Subcutaneous adipose tissue (tissue), 4 donors: ENCODE data around the gene ANXA2R. TPM values are rescaled to one million over a fixed set of nuclear protein-coding genes. Genes with fewer than 3 reads are reported as not detected.

ENCODE experiments used
- total RNA-seq, 4 donors: library from RNA; depleted of rRNA; stranded (reverse); fragments of >200 nt; gene quantifications; one replicate each; pipeline ENCODE4 v1.1.0, GENCODE V29; 2016
- TF ChIP-seq, protein P1 (sequence below): fragments of 450-650 bp; IDR thresholded peaks from one replicate; pipeline ENCODE4 v1.5.1; 2016; ENCODE audit warnings: low read depth, mild to moderate bottlenecking, control low read depth, antibody characterized with exemption, moderate library complexity

Gene ANXA2R
- total RNA-seq, 4 donors from 2014 or later: 1.3 to 6.4 (median 4.2) TPM

DNA sequence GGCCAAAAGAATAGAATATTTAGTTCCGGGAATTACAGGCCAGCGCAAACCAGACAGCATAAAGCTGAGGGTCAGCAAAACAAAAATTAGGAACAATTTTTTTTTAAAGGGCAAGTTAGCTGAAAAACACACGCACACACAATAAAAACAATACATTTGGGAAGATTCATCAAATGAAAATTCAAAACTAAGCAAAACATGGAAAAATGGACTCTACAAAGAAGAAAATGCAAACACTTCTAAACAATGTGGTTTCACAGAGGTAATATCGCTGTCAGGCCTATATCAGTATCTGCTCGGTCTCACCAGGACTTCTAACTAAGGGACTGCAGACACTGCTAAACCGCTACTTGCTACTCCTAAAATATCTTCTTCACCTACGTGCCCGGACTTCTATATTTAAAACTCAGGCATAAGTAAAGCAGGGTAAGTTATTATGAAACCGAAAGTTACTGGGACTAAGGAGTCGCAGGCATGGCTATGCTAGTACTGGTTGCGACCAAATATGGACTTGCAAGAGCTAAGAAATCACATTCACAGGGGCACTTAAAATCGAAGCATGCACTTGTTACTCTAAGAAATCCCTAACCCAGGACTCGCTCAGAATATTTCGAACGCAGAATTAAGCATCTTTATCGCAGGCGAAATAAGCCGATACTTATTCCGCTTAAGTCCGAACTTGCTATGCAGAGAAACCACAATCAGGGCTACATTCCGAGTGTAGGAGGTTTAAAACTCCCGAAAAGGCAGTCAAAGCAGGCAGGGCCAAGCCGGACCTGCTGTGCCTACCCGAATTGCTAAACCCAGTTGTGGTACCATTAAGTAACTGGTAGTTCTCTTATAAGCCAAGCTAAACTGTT, 2.3 kb downstream of the ANXA2R start:
- TF ChIP-seq, protein P1, sequence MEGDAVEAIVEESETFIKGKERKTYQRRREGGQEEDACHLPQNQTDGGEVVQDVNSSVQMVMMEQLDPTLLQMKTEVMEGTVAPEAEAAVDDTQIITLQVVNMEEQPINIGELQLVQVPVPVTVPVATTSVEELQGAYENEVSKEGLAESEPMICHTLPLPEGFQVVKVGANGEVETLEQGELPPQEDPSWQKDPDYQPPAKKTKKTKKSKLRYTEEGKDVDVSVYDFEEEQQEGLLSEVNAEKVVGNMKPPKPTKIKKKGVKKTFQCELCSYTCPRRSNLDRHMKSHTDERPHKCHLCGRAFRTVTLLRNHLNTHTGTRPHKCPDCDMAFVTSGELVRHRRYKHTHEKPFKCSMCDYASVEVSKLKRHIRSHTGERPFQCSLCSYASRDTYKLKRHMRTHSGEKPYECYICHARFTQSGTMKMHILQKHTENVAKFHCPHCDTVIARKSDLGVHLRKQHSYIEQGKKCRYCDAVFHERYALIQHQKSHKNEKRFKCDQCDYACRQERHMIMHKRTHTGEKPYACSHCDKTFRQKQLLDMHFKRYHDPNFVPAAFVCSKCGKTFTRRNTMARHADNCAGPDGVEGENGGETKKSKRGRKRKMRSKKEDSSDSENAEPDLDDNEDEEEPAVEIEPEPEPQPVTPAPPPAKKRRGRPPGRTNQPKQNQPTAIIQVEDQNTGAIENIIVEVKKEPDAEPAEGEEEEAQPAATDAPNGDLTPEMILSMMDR: no peak

DNA sequence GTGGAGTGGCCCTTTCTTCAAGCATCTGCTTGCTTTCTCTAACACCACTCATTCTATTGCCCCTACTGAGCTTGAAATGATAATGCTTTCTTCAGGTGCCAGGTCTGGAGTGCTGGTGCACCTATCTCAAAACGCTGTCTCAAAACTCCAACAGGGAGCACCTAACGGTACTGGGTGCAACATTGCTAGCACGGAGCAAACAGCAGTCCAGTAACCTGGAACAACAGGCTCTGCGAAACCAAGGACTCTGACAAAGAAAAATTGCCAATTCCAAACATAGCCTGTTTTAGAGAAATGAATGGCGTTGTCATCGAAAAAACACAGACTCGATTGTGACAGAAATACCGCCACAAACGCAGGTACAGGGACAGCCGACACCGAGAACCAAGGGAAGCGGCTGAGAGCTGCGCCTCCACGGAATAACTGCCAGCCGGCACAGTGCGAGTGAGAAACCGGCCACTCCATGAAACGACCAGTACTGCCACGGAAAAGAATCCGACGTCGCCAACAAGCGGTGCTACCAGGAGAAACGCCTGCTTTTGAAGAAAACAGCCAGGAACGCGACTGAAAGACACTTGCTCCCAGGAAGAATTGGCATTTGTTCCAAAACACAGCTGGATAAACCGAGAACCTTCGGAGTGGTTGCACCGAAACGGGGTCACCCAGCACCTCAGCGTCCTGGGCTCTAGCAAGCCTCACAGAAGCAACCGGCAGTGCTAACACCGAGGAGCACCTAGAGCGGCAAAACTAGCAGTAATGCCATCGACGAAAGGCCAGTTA, 3.1 kb downstream of the ANXA2R start:
- TF ChIP-seq, protein P1: no peak

DNA sequence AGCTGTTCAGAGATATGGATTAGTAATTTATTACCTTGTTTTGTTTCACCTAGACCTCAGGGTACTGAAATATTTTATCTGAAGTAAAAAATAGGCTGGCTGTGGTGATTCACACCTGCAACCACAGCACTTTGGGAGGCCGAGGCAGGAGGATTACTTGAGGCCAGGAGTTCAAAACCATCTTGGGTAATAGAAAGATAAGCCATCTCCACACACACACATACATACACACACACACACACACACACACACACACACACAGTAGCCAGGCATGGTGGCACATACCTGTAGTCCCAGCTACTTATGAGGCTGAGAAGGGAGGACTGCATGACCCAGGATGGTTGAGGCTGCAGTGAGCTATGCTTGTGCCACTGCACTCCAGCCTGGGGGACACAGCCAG, 3.7 kb downstream of the ANXA2R start:
- TF ChIP-seq, protein P1: no peak

GRCh38 chr5:43034591-43034968, 5.5 kb downstream of the ANXA2R start:
- TF ChIP-seq, protein P1: no peak

- TF ChIP-seq, protein P1: no peak
Measured at GRCh38 chr5:43033841-43034590, 6.1 kb downstream of the ANXA2R start.

DNA sequence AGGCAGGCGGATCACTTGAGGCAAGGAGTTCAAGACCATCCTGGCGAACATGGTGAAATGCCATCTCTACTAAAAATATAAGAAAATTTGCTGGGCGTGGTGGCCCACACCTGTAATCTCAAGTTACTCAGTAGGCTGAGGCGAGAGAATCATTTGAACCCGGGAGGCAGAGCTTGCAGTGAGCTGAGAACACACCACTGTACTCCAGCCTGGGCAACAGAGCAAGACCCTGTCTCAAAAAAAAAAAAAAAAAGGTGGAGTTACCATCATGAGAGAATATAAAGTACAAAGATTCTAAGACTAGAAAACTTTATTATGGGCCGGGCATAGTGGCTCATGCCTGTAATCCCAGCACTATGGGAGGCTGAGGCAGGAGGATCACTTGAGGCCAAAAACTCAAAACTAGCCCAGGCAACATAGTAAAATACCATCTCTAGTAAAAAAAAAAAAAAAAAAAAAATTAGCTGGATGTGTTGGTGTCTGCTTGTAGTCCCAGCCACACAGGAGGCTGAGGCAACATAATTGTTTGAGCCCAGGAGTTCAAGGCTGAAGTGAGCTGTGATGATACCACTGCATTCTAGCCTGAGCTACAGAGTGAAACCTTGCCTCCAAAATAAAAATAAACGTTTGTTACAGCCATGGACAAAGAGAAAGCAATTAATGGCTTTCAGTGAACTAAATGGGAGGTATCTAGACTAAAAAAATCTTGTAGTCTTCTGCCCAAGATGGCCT, 12.9 kb downstream of the ANXA2R start:
- TF ChIP-seq, protein P1: no peak
